Pancreas (tissue), 10 donors: ENCODE measurements around the gene C2orf72. TPM values are rescaled to one million over a fixed set of nuclear protein-coding genes. Genes with fewer than 3 reads are reported as not detected.

Experiments used
- ATAC-seq, 4 donors: fragments of 200-7000 bp; cut with Tn5 transposase; one replicate each; pipeline versions ENCODE4 v1.8.0 to v1.9.1; 2020; ENCODE audit warnings: mild to moderate bottlenecking in 4 of 4, moderate library complexity in 4 of 4
- DNase-seq, 6 donors: peaks; one replicate each; pipeline ENCODE4 v3.0.0-alpha.2; 2020
- FAIRE-seq: peaks from 2 replicates; lab custom pipeline; 2012; peaks lifted over from hg19 to GRCh38; lab: Jason Lieb, UNC
- H3K27ac ChIP-seq, 4 donors: fragments of 200-600 bp; sonication (generic); 1 replicate in 3 of 4; 2 replicates in 1 of 4; pipeline versions ENCODE4 v1.5.0 to v1.8.0; 2020
- H3K27me3 ChIP-seq, 4 donors: fragments of 200-600 bp; one replicate each; pipeline ENCODE4 v1.8.0; 2021
- H3K36me3 ChIP-seq, 3 donors: fragments of 200-600 bp; sonication (generic) in 1 of 3; one replicate each; pipeline versions ENCODE4 v1.5.0 to v1.8.0; 2020 to 2021
- H3K4me1 ChIP-seq, 3 donors: fragments of 200-600 bp; one replicate each; pipeline ENCODE4 v1.8.0; 2021
- H3K4me3 ChIP-seq, 4 donors: fragments of 200-600 bp; sonication (generic) in 2 of 4; one replicate each; pipeline versions ENCODE4 v1.5.0 to v1.8.0; 2020 to 2021
- H3K9me3 ChIP-seq, 4 donors: fragments of 200-600 bp; one replicate each; pipeline ENCODE4 v1.8.0; 2021
- WGBS, 2 donors: extraction: QIAGEN DNeasy Blood & Tissue Kit; methylation state at CpG; one replicate each; pipeline ENCODE4 v1.1.7; 2013; 5-methylcytosine and 5-hydroxymethylcytosine counted together
- intact Hi-C, 3 donors: fragments of 100-400 bp; cut with DNase I; formaldehyde crosslinking; loops; one replicate each; pipeline versions ENCODE4 v1.11.1 to v1.14.2; 2022
- polyA plus RNA-seq, 2 donors: library from polyadenylated mRNA; stranded (reverse); fragments of 200-250 nt; gene quantifications; one replicate each; pipeline ENCODE4 v1.2.3, GENCODE V29; 2013
- total RNA-seq, 6 donors: library from RNA; stranded (reverse); fragmentation: NEBNext Ultra II Directional in 4 of 6; extraction: Animal tissue kit (Norgen Biotek cat#: 25700) in 4 of 6; gene quantifications; one replicate each; pipeline versions ENCODE4 v1.2.1 to v1.2.4, GENCODE V29; 2021 to 2023
- TF ChIP-seq, protein P1 (sequence below), 4 donors: fragments of 200-600 bp; sonication (generic) in 3 of 4; IDR thresholded peaks; one replicate each; pipeline versions ENCODE4 v1.5.0 to v1.8.0; 2021; ENCODE audit warnings: antibody characterized with exemption in 4 of 4
- donor health status: healthy with polysubstance abuse.
- donor health status: DM: no; HTN: no; CAD: no; lungs with moderate emphysema.
- donor health status: DM: no; HTN: no; CAD: no.
- donor health status: control.
- donor health status: control.
- donor health status: Bipolar disorder and iron deficiency.
- donor health status: DM: yes; HTN: yes; CAD: no.
- donor health status: DM: no; HTN: no; CAD: no.
- donor health status: DM: no; HTN: no; CAD: no.
- donor health status: DM: yes; HTN: yes; CAD: no.

C2orf72 gene
- total and polyA plus RNA-seq, 8 donors = 5.3 to 31.2 (median 9.7) TPM

DNA sequence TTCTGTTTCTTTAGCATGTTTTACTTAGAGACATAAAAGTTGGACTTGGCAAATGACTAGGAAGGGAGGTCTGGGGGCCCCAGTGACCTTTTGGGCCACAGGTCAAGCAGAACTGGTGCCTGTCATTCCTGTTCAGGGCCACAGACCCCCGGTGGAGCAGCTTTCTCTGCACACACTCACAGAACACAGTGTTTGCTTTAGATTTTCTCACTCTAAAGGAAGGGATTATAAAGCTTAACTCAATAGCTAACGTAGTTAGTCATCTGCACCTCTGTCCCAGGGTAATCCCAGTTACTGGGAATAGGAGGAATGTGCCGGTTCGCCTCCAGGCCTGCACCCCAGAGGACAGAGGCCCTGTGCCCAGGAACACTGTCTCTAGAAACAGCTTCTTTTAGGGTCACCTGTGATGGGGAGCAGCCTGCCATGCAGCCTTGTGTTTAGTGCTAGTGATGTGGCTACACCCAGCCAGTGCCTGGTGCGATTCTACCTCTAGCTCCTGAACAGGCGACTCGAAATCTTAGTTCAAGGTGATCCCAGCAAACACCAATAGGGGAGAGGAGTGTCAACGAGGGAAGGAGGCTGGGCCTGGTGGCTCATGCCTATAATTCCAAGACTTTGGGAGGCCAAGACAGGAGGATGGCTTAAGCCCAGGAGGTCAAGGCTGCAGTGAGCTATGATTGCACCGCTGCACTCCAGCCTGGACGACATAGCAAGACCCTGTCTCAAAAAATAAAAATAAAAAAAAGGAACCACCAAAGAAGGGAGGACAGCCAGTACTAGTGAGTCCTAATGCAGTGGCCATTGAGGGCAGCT lies 29.8 kb upstream of the C2orf72 start:
- ATAC-seq = no peak
- H3K4me3 ChIP-seq = no peak overlapping the region
- H3K4me1 ChIP-seq = no peaks in the 10 kb centered on the region
- DNase-seq = no peak
- H3K27me3 ChIP-seq = no peaks in the 10 kb centered on the region
- intact Hi-C loops = no loop called here
- no peaks in the 10 kb centered on the region for H3K36me3 ChIP-seq
- TF ChIP-seq, protein P1, sequence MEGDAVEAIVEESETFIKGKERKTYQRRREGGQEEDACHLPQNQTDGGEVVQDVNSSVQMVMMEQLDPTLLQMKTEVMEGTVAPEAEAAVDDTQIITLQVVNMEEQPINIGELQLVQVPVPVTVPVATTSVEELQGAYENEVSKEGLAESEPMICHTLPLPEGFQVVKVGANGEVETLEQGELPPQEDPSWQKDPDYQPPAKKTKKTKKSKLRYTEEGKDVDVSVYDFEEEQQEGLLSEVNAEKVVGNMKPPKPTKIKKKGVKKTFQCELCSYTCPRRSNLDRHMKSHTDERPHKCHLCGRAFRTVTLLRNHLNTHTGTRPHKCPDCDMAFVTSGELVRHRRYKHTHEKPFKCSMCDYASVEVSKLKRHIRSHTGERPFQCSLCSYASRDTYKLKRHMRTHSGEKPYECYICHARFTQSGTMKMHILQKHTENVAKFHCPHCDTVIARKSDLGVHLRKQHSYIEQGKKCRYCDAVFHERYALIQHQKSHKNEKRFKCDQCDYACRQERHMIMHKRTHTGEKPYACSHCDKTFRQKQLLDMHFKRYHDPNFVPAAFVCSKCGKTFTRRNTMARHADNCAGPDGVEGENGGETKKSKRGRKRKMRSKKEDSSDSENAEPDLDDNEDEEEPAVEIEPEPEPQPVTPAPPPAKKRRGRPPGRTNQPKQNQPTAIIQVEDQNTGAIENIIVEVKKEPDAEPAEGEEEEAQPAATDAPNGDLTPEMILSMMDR (IDR thresholded peaks at IDR 0.05) = no peak
- 58 to 65% methylated on average over 10 of the region's 10 CpGs for WGBS, 2 donors
- no peak for FAIRE-seq
- no peak overlapping the region for H3K27ac ChIP-seq
- H3K9me3 ChIP-seq = no peaks in the 10 kb centered on the region

DNA sequence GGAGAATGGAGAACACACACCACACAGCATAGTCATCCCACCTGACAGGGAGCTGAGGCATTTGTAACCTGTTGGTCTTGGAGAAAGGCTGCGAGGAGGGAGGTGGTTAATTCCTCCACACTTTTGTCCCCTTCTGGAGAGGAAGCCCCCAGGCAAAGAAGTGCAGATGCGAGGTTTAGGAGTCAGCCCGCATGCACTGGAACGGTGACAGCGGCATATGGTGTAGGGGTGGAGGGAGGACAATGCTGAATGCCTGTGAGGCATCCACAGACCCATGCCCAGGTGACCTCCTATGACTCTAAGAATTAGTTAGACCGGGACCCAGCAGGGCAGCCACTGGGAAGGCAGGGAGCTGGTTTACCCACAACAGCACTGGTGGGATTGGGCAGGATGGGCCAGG lies 29.2 kb upstream of the C2orf72 start:
- no peak overlapping the region for H3K4me3 ChIP-seq
- TF ChIP-seq, protein P1 (IDR thresholded peaks at IDR 0.05) = no peak
- no peaks in the 10 kb centered on the region for H3K9me3 ChIP-seq
- ATAC-seq (no peak), FAIRE-seq (no peak), DNase-seq (no peak)
- no peaks in the 10 kb centered on the region for H3K36me3 ChIP-seq
- no peaks in the 10 kb centered on the region for H3K4me1 ChIP-seq
- H3K27ac ChIP-seq = no peak overlapping the region
- H3K27me3 ChIP-seq = no peaks in the 10 kb centered on the region
- intact Hi-C loops = no loop called here
- 78 to 81% methylated on average over 6 of the region's 6 CpGs for WGBS, 2 donors

DNA sequence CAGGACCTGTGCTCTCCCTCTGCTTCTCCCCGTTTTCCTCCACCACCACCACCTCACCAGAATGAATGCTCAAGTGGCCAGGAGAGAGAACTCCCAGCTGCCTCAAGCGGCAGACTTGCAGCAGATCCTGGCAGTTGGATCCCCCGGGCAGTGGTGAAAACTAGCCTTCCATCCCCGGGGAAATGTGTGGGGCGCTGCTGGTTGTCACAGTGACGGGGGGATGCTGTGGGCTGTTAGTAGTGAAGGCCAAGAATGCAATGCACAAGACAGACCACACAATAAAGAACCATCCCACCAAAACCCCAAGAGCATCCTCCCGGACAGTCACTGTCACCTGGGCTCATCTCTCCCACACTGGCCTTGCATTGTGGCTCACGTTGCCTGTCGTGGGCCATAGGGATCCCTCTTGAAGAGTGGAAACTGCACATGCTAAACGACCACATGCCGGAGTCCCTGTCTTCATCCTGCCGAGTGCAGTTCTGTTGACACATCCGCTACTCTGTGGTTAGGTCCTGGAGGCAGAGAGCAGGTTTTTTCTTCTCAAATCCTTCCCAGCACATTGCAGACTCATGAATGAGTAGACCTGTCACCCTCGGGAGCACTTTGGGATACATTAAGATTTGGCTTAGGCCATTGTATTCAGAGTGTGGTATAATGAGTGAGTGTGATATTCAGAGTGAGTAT lies 27.9 kb upstream of the C2orf72 start:
- 58 to 65% methylated on average over 13 to 14 of the region's 14 CpGs for WGBS, 2 donors
- H3K36me3 ChIP-seq = no peaks in the 10 kb centered on the region
- H3K27me3 ChIP-seq = no peaks in the 10 kb centered on the region
- TF ChIP-seq, protein P1 (IDR thresholded peaks at IDR 0.05) = no peak
- no peak overlapping the region for H3K27ac ChIP-seq
- no peaks in the 10 kb centered on the region for H3K4me1 ChIP-seq
- FAIRE-seq (no peak), DNase-seq (no peak), ATAC-seq (no peak)
- intact Hi-C loops = no loop called here
- H3K4me3 ChIP-seq = no peak overlapping the region
- no peaks in the 10 kb centered on the region for H3K9me3 ChIP-seq

DNA sequence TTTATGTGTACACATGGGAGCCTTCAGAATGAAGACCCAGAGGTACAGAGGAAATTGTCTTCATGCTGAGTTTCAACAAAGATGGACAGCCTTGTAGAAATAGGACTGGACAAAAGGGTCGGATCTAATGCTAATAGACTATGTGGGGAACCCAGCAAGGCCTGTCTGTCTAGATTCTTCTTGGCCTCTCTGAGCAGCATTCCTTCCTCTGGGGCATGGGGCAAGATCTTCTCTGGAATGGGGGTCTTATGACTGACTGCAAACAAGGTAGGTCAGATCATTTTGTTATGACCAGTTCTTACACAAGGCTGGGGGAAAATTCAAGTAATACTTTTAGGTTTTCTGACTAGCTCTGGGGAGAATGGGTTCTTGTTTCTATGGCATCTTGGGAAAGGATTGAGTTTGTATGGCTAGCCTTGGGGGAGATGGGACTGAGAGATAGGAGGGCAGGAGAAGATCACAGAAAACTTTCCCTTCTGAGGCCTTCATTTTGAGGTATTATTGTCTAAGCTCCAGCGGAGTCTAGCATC lies 27.1 kb upstream of the C2orf72 start:
- 45 to 84% methylated on average over 2 of the region's 2 CpGs for WGBS, 2 donors
- no peak for DNase-seq
- H3K4me1 ChIP-seq = no peaks in the 10 kb centered on the region
- no peak for FAIRE-seq
- ATAC-seq = no peak
- H3K27me3 ChIP-seq = no peaks in the 10 kb centered on the region
- intact Hi-C loops = no loop called here
- H3K4me3 ChIP-seq = no peak overlapping the region
- no peaks in the 10 kb centered on the region for H3K36me3 ChIP-seq
- TF ChIP-seq, protein P1 (IDR thresholded peaks at IDR 0.05) = no peak
- H3K9me3 ChIP-seq = no peaks in the 10 kb centered on the region
- H3K27ac ChIP-seq = no peak overlapping the region
